OCI-LY1 (cell line): ENCODE results near the gene USP7.

Experiments
- H2AFZ ChIP-seq: fragments of 200-600 bp; sonication (generic), shearing (Covaris generic); 2 replicates; pipeline ENCODE4 v1.6.0; 2014; ENCODE audit warnings: antibody characterized with exemption, mild to moderate bottlenecking, low read length
- H3F3A ChIP-seq: fragments of 200-600 bp; sonication (generic), shearing (Covaris generic); 2 replicates; pipeline ENCODE4 v1.6.0; 2014; ENCODE audit warnings: mild to moderate bottlenecking, antibody characterized with exemption, low read length, moderate library complexity; ENCODE audit not compliant: insufficient read depth
- H3K27ac ChIP-seq: fragments of 200-600 bp; sonication (generic); 2 replicates; pipeline ENCODE4 v1.5.1; 2014; ENCODE audit warnings: low read length, mixed run types, mild to moderate bottlenecking, low read depth; ENCODE audit not compliant: poor library complexity, severe bottlenecking
- H3K27me3 ChIP-seq: fragments of 200-600 bp; sonication (generic); 2 replicates; pipeline ENCODE4 v1.6.0; 2014; ENCODE audit warnings: antibody characterized with exemption, mild to moderate bottlenecking, low read length, moderate library complexity; ENCODE audit not compliant: insufficient read depth
- H3K36me3 ChIP-seq: fragments of 200-600 bp; sonication (generic); 2 replicates; pipeline ENCODE4 v1.6.1; 2014; ENCODE audit warnings: mild to moderate bottlenecking, antibody characterized with exemption, low read length, moderate library complexity, mixed read lengths; ENCODE audit not compliant: insufficient read depth
- H3K4me1 ChIP-seq: fragments of 200-600 bp; sonication (generic); 2 replicates; pipeline ENCODE4 v1.5.1; 2014; ENCODE audit warnings: mild to moderate bottlenecking, low read length, moderate library complexity; ENCODE audit not compliant: insufficient read depth, severe bottlenecking
- H3K4me2 ChIP-seq: fragments of 200-600 bp; sonication (generic), shearing (Covaris generic); 2 replicates; pipeline ENCODE4 v1.6.1; 2014; ENCODE audit warnings: low read length
- H3K4me3 ChIP-seq: fragments of 200-600 bp; sonication (generic); 2 replicates; pipeline ENCODE4 v1.5.1; 2014; ENCODE audit warnings: low read length, low read depth, mild to moderate bottlenecking, mixed read lengths; ENCODE audit not compliant: poor library complexity, severe bottlenecking
- H3K79me2 ChIP-seq: fragments of 200-600 bp; shearing (Covaris generic); 2 replicates; pipeline ENCODE4 v1.6.1; 2016; ENCODE audit warnings: mixed run types, low read length, mixed read lengths; ENCODE audit not compliant: insufficient read depth
- H3K9ac ChIP-seq: fragments of 200-600 bp; sonication (generic), shearing (Covaris generic); 2 replicates; pipeline ENCODE4 v1.6.1; 2014; ENCODE audit warnings: mild to moderate bottlenecking, low read length, mixed read lengths
- H3K9me2 ChIP-seq: fragments of 200-600 bp; sonication (generic), shearing (Covaris generic); 2 replicates; pipeline ENCODE4 v1.6.1; 2014; ENCODE audit warnings: low read depth, mild to moderate bottlenecking, low read length, mixed read lengths
- H3K9me3 ChIP-seq: fragments of 200-600 bp; shearing (Covaris generic); 2 replicates; pipeline ENCODE4 v1.6.1; 2014; ENCODE audit warnings: low read length, mixed read lengths
- H4K20me1 ChIP-seq: fragments of 200-600 bp; sonication (generic), shearing (Covaris generic); 2 replicates; pipeline ENCODE4 v1.6.0; 2016; ENCODE audit warnings: mild to moderate bottlenecking, low read length; ENCODE audit not compliant: insufficient read depth
- CTCF ChIP-seq: fragments of 200-600 bp; sonication (generic), shearing (Covaris generic); IDR thresholded peaks from 2 replicates; pipeline ENCODE4 v1.5.1; 2017; ENCODE audit warnings: mild to moderate bottlenecking, antibody characterized with exemption, low read length, moderate library complexity, mixed read lengths
- EZH2 ChIP-seq: fragments of 200-600 bp; sonication (generic), shearing (Covaris generic); IDR thresholded peaks from 2 replicates; pipeline ENCODE4 v1.8.0; 2017; ENCODE audit warnings: borderline replicate concordance, mixed run types, mild to moderate bottlenecking, antibody characterized with exemption, low read length, moderate library complexity, mixed read lengths

USP7 gene

GRCh38 chr16:8929086-8929748 lies 34.5 kb downstream of the USP7 start:
- Histone ChIP-seq H3K9me2 (no peaks in the 10 kb centered on the region), H3F3A (no peaks in the 10 kb centered on the region), H3K79me2 (peaks cover 98% of the 10 kb centered on the region), H3K4me2 (no peak overlapping the region), H3K27ac (no peak overlapping the region), H2AFZ (no peak overlapping the region), H4K20me1 (peaks cover 10% of the 10 kb centered on the region; the same call in 1 of the 2 replicates), H3K36me3 (peaks cover 64% of the 10 kb centered on the region), H3K4me1 (peaks cover 5% of the 10 kb centered on the region), H3K9me3 (no peaks in the 10 kb centered on the region), H3K4me3 (no peak overlapping the region), H3K27me3 (no peaks in the 10 kb centered on the region), H3K9ac (no peak overlapping the region)
- no peak for TF ChIP-seq EZH2
- TF ChIP-seq CTCF = no peak

- Histone ChIP-seq H3K36me3 (peaks cover 72% of the 10 kb centered on the region), H3K9me2 (no peaks in the 10 kb centered on the region), H3K4me1 (no peaks in the 10 kb centered on the region), H2AFZ (no peak overlapping the region), H3K4me2 (no peak overlapping the region), H3K4me3 (no peak overlapping the region), H3K9me3 (no peaks in the 10 kb centered on the region), H3K27ac (no peak overlapping the region), H3F3A (no peaks in the 10 kb centered on the region), H4K20me1 (peaks cover 9% of the 10 kb centered on the region; the same call in 1 of the 2 replicates), H3K79me2 (peaks cover 97% of the 10 kb centered on the region), H3K9ac (no peak overlapping the region), H3K27me3 (no peaks in the 10 kb centered on the region)
- TF ChIP-seq CTCF (no peak), EZH2 (no peak)
Measured at GRCh38 chr16:8928467-8928957, 35.2 kb downstream of the USP7 start.

GRCh38 chr16:8926827-8927226 lies 36.9 kb downstream of the USP7 start:
- TF ChIP-seq CTCF (no peak), EZH2 (no peak)
- Histone ChIP-seq H3K9me2 (no peaks in the 10 kb centered on the region), H3K36me3 (peaks cover 88% of the 10 kb centered on the region), H3K9me3 (no peaks in the 10 kb centered on the region), H4K20me1 (peaks cover 8% of the 10 kb centered on the region; the same call in 1 of the 2 replicates), H3F3A (no peaks in the 10 kb centered on the region), H3K27ac (no peak overlapping the region), H3K79me2 (peaks cover 85% of the 10 kb centered on the region), H2AFZ (no peak overlapping the region), H3K4me1 (no peaks in the 10 kb centered on the region), H3K4me2 (no peak overlapping the region), H3K4me3 (no peak overlapping the region), H3K27me3 (no peaks in the 10 kb centered on the region), H3K9ac (no peak overlapping the region)
